K562 (cell line): ENCODE measurements around the gene AQP5. TPM values are rescaled to one million over a fixed set of nuclear protein-coding genes. Genes with fewer than 3 reads are reported as not detected.
A peak's percentile ranks its signal among the peaks of the same experiment; 100 is the strongest.

Experiments used
- ATAC-seq: fragments of 200-7000 bp; cut with Tn5 transposase; 3 replicates; pipeline ENCODE4 v1.9.1; 2020; ENCODE audit warnings: moderate library complexity
- BruUV-seq: library from RNA; stranded (reverse); fragments of 400-500 nt; replicated peaks from 2 replicates; lab custom pipeline; 2021; lab: Mats Ljungman, UMichigan
- CTCF ChIA-PET: fragments of 300-600 bp; formaldehyde crosslinking; extraction: SDS; loops from one replicate; lab custom pipeline; 2021; ENCODE audit warnings: low intra/inter-chr PET ratio; lab: Yijun Ruan, JAX
- POLR2A ChIA-PET: fragments of 300-600, 350-650 bp; sonication (Branson Sonifier 250); formaldehyde crosslinking; extraction: SDS; loops from one replicate; lab custom pipeline; 2021; ENCODE audit warnings: antibody characterized with exemption, inconsistent platforms; lab: Yijun Ruan, JAX
- DNase-seq, 4 experiments: peaks; one replicate each; pipeline versions ENCODE4 v3.0.0 to v3.0.0-alpha.2; 2011 to 2018; ENCODE audit warnings: low spot score in 3 of 4, mixed read lengths in 3 of 4; ENCODE audit errors: extremely low read depth in 1 of 4
- FAIRE-seq: peaks from 2 replicates; lab custom pipeline; 2011; peaks lifted over from hg19 to GRCh38; lab: Jason Lieb, UNC
- H2AFZ ChIP-seq: 2 replicates; pipeline ENCODE4 v1.6.0; 2011; ENCODE audit warnings: low read depth, low read length, control low read depth, inconsistent platforms
- H3K27ac ChIP-seq: fragments of 200-600 bp; 3 replicates; pipeline ENCODE4 v1.8.0; 2011; ENCODE audit warnings: low read depth, mild to moderate bottlenecking, control low read depth, inconsistent platforms, low read length, moderate library complexity, mixed read lengths; ENCODE audit errors: extremely low read depth
- H3K27me3 ChIP-seq, 2 experiments: fragments of 300-600 bp in 1 of 2; 2 replicates in 1 of 2; 3 replicates in 1 of 2; pipeline versions ENCODE4 v1.6.0 to v1.8.0; 2011; ENCODE audit warnings: inconsistent platforms in 2 of 2, low read length in 2 of 2, mild to moderate bottlenecking in 1 of 2, mixed read lengths in 1 of 2, moderate library complexity in 1 of 2; ENCODE audit not compliant: control insufficient read depth in 2 of 2, insufficient read depth in 2 of 2
- H3K36me3 ChIP-seq: fragments of 300-600 bp; 3 replicates; pipeline ENCODE4 v1.8.0; 2011; ENCODE audit warnings: mild to moderate bottlenecking, low read length, inconsistent platforms; ENCODE audit not compliant: control insufficient read depth, insufficient read depth
- H3K4me1 ChIP-seq, 2 experiments: fragments of 200-600 bp in 1 of 2; replicated peaks in 1 of 2; 2 replicates in 1 of 2; 3 replicates in 1 of 2; pipeline versions ENCODE4 v1.5.1 to v1.8.0; 2011; ENCODE audit warnings: inconsistent platforms in 2 of 2, low read length in 2 of 2, mild to moderate bottlenecking in 1 of 2, mixed read lengths in 1 of 2, moderate library complexity in 1 of 2; ENCODE audit not compliant: control insufficient read depth in 2 of 2, insufficient read depth in 2 of 2
- H3K4me2 ChIP-seq: 2 replicates; pipeline ENCODE4 v1.6.1; 2011; ENCODE audit warnings: low read length, control low read depth, inconsistent platforms, mixed read lengths; ENCODE audit not compliant: insufficient read depth
- H3K4me3 ChIP-seq: fragments of 200-600 bp; sonication (generic), shearing (Covaris generic); 2 replicates; pipeline ENCODE4 v1.5.1; 2016; ENCODE audit warnings: control low read depth, inconsistent platforms
- H3K79me2 ChIP-seq: fragments of 200-600 bp; 3 replicates; pipeline ENCODE4 v1.8.0; 2011; ENCODE audit warnings: low read length, inconsistent platforms; ENCODE audit not compliant: control insufficient read depth, insufficient read depth
- H3K9ac ChIP-seq, 2 experiments: 2 replicates each; pipeline versions ENCODE4 v1.6.0 to v1.6.1; 2011; ENCODE audit warnings: low read depth in 2 of 2, low read length in 2 of 2, control low read depth in 1 of 2, inconsistent platforms in 1 of 2, mild to moderate bottlenecking in 1 of 2, mixed read lengths in 1 of 2; ENCODE audit not compliant: insufficient read depth in 1 of 2
- H3K9me1 ChIP-seq: one replicate; pipeline ENCODE4 v1.6.0; 2011; ENCODE audit warnings: inconsistent platforms, mild to moderate bottlenecking, low read length, moderate library complexity; ENCODE audit not compliant: control insufficient read depth, insufficient read depth
- H3K9me3 ChIP-seq: replicated peaks from 2 replicates; pipeline ENCODE4 v1.5.1; 2011; ENCODE audit warnings: low read depth, low read length, inconsistent platforms; ENCODE audit not compliant: control insufficient read depth, insufficient read depth
- H4K20me1 ChIP-seq: replicated peaks from 2 replicates; pipeline ENCODE4 v1.6.1; 2011; ENCODE audit warnings: low read length, inconsistent platforms, mixed read lengths; ENCODE audit not compliant: control insufficient read depth, insufficient read depth
- ATF7 ChIP-seq: fragments of 450-650 bp; IDR thresholded peaks from 2 replicates; pipeline ENCODE4 v1.7.1; 2014; ENCODE audit warnings: mild to moderate bottlenecking, moderate library complexity
- HDAC3 ChIP-seq: fragments of 450-650 bp; IDR thresholded peaks from 2 replicates; pipeline ENCODE4 v1.6.1; 2018; ENCODE audit warnings: borderline replicate concordance, mild to moderate bottlenecking, moderate library complexity; ENCODE audit not compliant: partially characterized antibody
- MEIS2 ChIP-seq: fragments of 450-650 bp; IDR thresholded peaks from 2 replicates; pipeline ENCODE4 v1.6.1; 2014; ENCODE audit warnings: mild to moderate bottlenecking; ENCODE audit not compliant: partially characterized antibody
- RBM25 ChIP-seq: fragments of 200-400 bp; formaldehyde crosslinking; IDR thresholded peaks from 2 replicates; pipeline ENCODE4 v1.6.1; 2018; ENCODE audit warnings: low read length, low read depth, moderate library complexity; ENCODE audit not compliant: severe bottlenecking
- WGBS: fragments of 100-300 bp; shearing (Covaris generic); methylation state at CpG from one replicate; pipeline ENCODE4 v1.1.6; 2016; ENCODE audit warnings: low coverage, mixed read lengths; ENCODE audit not compliant: insufficient coverage; ENCODE audit errors: missing lambda C conversion rate; 5-methylcytosine and 5-hydroxymethylcytosine counted together
- in situ Hi-C: fragments of 300-500 bp; cut with MboI; formaldehyde crosslinking; loops from 4 replicates; pipeline ENCODE4 v1.15.0; 2018; ENCODE audit warnings: inconsistent platforms, mixed read lengths
- intact Hi-C: fragments of 100-400 bp; cut with micrococcal nuclease; formaldehyde crosslinking; loops from 2 replicates; pipeline ENCODE4 v1.14.2; 2022
- polyA plus RNA-seq, 8 experiments: library from polyadenylated mRNA; depleted of rRNA in 4 of 8; stranded (reverse) in 5 of 8; unstranded in 3 of 8; fragments of >200 nt; fragmentation: Nextera tagmentation in 2 of 8; fragmentation: Illumina TruSeq in 1 of 8; extraction: Ambion mirVana in 2 of 8; extraction: Trizol in 1 of 8; gene quantifications; 2 replicates each; pipeline versions ENCODE4 v1.2.1 to v1.2.3, GENCODE V29; 2011 to 2014; ENCODE audit warnings: inconsistent platforms in 1 of 8, missing spikeins in 1 of 8
- total RNA-seq, 7 experiments: library from RNA; depleted of rRNA in 6 of 7; stranded (reverse); fragments of >200 nt in 6 of 7; fragmentation: Illumina TruSeq in 2 of 7; extraction: Trizol in 2 of 7; gene quantifications; 2 replicates each; pipeline versions ENCODE4 v1.2.1 to v1.2.3, GENCODE V29; 2011 to 2021; ENCODE audit warnings: low replicate concordance in 1 of 7
- TF ChIP-seq, protein P1 (sequence below), 2 experiments: IDR thresholded peaks in 1 of 2; conservative IDR thresholded peaks in 1 of 2; 2 replicates each; pipeline ENCODE4 v1.6.1; 2016; ENCODE audit warnings: low read depth in 2 of 2, mild to moderate bottlenecking in 1 of 2, missing compliant biosample characterization in 1 of 2, missing genetic modification characterization in 1 of 2, moderate library complexity in 1 of 2

AQP5 gene
- total and polyA plus RNA-seq, 9 of the 15 experiments (the other 6 are each of a cell fraction or from before 2014, with no cell fraction given), result not detected

DNA sequence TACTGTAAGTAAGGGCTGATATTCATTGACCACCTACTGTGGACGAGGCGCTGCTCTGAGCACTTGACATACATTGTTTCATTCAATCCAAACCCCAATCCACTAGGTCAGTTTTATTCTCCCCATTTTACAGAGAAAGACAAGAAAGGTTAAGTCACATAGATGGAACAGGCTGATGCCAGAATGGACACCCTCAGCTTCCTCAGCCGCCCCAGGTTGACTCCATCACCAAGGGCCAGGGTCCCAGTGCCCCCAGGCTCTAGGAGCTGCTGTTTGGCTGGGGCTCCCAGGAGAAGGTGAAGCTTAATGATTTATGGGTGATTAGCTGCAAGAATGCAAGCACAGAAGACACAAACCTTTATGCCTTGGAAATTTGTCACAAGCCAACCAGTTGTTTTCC is 11.8 kb upstream of the AQP5 start:
- H3K4me2 ChIP-seq, result no peak overlapping the region
- intact Hi-C loops (loop anchor here (5.0 kb wide), 2 partner anchors 83 to 173 kb away; no protein-coding TSS in a partner anchor), in situ Hi-C loops (no loop called here)
- no peak overlapping the region for H3K4me3 ChIP-seq
- H3K27ac ChIP-seq, result no peak overlapping the region
- POLR2A ChIA-PET, result interaction anchor here (0.8 to 1.8 kb wide), 4 partner anchors 8 to 45 kb away, joined by 3 to 4 read pairs (median 3); no protein-coding TSS in a partner anchor
- H4K20me1 ChIP-seq, result no peaks in the 10 kb centered on the region
- no TSS peak for BruUV-seq
- H3K9me3 ChIP-seq, result no peaks in the 10 kb centered on the region
- peaks cover 11 to 25% of the 10 kb centered on the region in 2 experiments; a peak in 4 of 5 replicates for H3K4me1 ChIP-seq
- FAIRE-seq, result no peak
- H3K9me1 ChIP-seq, result no peaks in the 10 kb centered on the region
- H3K36me3 ChIP-seq, result no peaks in the 10 kb centered on the region
- H3K27me3 ChIP-seq, result peaks cover 4 to 18% of the 10 kb centered on the region in 2 experiments; a peak in 3 of 5 replicates
- H3K9ac ChIP-seq, result no peak overlapping the region
- TF ChIP-seq, protein P1, sequence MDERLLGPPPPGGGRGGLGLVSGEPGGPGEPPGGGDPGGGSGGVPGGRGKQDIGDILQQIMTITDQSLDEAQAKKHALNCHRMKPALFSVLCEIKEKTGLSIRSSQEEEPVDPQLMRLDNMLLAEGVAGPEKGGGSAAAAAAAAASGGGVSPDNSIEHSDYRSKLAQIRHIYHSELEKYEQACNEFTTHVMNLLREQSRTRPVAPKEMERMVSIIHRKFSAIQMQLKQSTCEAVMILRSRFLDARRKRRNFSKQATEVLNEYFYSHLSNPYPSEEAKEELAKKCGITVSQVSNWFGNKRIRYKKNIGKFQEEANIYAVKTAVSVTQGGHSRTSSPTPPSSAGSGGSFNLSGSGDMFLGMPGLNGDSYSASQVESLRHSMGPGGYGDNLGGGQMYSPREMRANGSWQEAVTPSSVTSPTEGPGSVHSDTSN (CRISPR knock-in tag; IDR thresholded peaks at IDR 0.05; ENCODE audit: low read depth), result no peak
- TF ChIP-seq, protein P1 (tag; conservative IDR thresholded peaks at IDR 0.05; ENCODE audit: low read depth), result peak; percentile 41; the same call in 1 of the 2 replicates
- TF ChIP-seq MEIS2 (peak; percentile 14), RBM25 (peak; percentile 14), HDAC3 (no peak), ATF7 (no peak)
- 25% methylated on average over 3 of the region's 3 CpGs for WGBS
- no peak for ATAC-seq
- H2AFZ ChIP-seq, result no peak overlapping the region
- no peaks in the 10 kb centered on the region for H3K79me2 ChIP-seq
- CTCF ChIA-PET, result no interaction called here
- no peak for DNase-seq
